GM18868 (cell line): ENCODE data around the gene PRR3.

ENCODE experiments used
- ATAC-seq: cut with Tn5 transposase; IDR thresholded peaks from one replicate; pipeline ENCODE4 v1.9.1; 2021; ENCODE audit warnings: mild to moderate bottlenecking, moderate library complexity; ENCODE audit not compliant: unreplicated experiment

PRR3 gene

GRCh38 chr6:30611150-30611855 lies 54.2 kb downstream of the PRR3 start:
- no peak for ATAC-seq

- no peak for ATAC-seq
Observed at GRCh38 chr6:30611856-30612194, 54.7 kb downstream of the PRR3 start.

- ATAC-seq = no peak
Observed at GRCh38 chr6:30612213-30612612, 55.1 kb downstream of the PRR3 start.

DNA sequence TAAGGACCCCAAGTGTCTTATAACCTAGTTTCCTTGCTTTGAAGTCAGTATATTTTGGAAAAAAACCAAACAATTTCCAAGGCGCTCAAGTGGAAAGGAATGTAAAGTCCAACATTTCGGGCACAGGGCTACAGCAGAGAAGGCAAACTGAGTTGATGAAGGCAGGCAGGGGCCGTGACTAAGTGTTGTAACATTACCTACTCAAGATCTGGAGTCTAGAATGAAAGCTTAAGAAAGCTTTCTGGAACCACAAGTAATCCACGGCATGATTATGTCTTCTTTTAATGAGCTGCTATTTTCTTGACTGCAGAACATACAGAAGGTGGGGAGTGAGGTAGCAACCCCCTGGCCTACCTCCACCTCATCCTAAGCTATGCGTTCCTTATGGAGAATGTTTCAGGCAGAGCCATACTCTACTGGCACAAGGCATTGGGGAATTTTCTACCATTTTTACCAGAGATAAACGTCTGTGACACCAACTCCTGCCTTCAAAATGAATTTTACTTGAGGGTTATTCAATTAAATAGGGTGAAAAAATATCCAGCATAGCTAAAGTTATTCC lies 55.7 kb downstream of the PRR3 start:
- ATAC-seq = no peak
